ENCODE data around the gene GARNL3.
A peak's percentile ranks its signal among the peaks of the same experiment; 100 is the strongest.

GARNL3 gene

GRCh38 chr9:127411122-127411521, 146.5 kb downstream of the GARNL3 start:
- DNase-seq = peak; percentile 56 to 66

- DNase-seq = no peak
Observed at GRCh38 chr9:127415141-127415540, 150.6 kb downstream of the GARNL3 start.

- no peak for DNase-seq
Observed at GRCh38 chr9:127415657-127416056, 151.1 kb downstream of the GARNL3 start.

- DNase-seq = no peak
Observed at GRCh38 chr9:127417131-127418036, 152.8 kb downstream of the GARNL3 start.

- peak; percentile 33 to 42 for DNase-seq
Observed at GRCh38 chr9:127418037-127418471, 153.5 kb downstream of the GARNL3 start.

GRCh38 chr9:127419348-127419747, 154.8 kb downstream of the GARNL3 start:
- DNase-seq = peak; percentile 24 to 28

- DNase-seq = no peak
Observed at GRCh38 chr9:127421057-127421456, 156.5 kb downstream of the GARNL3 start.

GRCh38 chr9:127422133-127422782, 157.7 kb downstream of the GARNL3 start:
- no peak for DNase-seq

- DNase-seq = no peak
Observed at GRCh38 chr9:127422787-127423186, 158.2 kb downstream of the GARNL3 start.

GRCh38 chr9:127423476-127423933, 158.9 kb downstream of the GARNL3 start:
- peak; percentile 70 to 85 for DNase-seq

GRCh38 chr9:127423934-127424675, 159.5 kb downstream of the GARNL3 start, which contains the start of gene ZNF79:
Gene ZNF79 (plus strand): TSS chr9:127424382. CDS start chr9:127424788, 406 bp downstream.
- DNase-seq = peak; percentile 83 to 89

- DNase-seq = no peak
Observed at GRCh38 chr9:127424676-127424999, 160.1 kb downstream of the GARNL3 start.

GRCh38 chr9:127426756-127427155, 162.2 kb downstream of the GARNL3 start:
- DNase-seq = no peak

GRCh38 chr9:127428348-127428747, 163.8 kb downstream of the GARNL3 start:
- no peak for DNase-seq

GRCh38 chr9:127430415-127430814, 165.8 kb downstream of the GARNL3 start:
- no peak for DNase-seq

- no peak for DNase-seq
Observed at GRCh38 chr9:127437497-127438264, 173.1 kb downstream of the GARNL3 start.

- DNase-seq = no peak
Observed at GRCh38 chr9:127438394-127438793, 173.8 kb downstream of the GARNL3 start.

All from inflammatory macrophage treated with lipopolysaccharide for 1 hour (primary cell).